ENCODE data around the gene VIPR2.
"Not testable (repeated sequence)": the region's sequence is repeated elsewhere in the genome, so short reads cannot be mapped to it uniquely, and the experiment has no call there.

Gene VIPR2

GRCh38 chr7:158982080-158982479, 162.6 kb downstream of the VIPR2 start:
- H3K9ac ChIP-seq (ENCODE audit: low read depth, low read length); H3K36me3 ChIP-seq (ENCODE audit: control insufficient read depth, insufficient read depth, low read length); H3K4me3 ChIP-seq (ENCODE audit: low read depth, low read length); H3K4me1 ChIP-seq (ENCODE audit: control insufficient read depth, insufficient read depth, low read length); H3K27me3 ChIP-seq (ENCODE audit: control insufficient read depth, insufficient read depth, low read length): not testable (repeated sequence)
- H3K9me3 ChIP-seq (ENCODE audit: control insufficient read depth, insufficient read depth, low read length) = peaks cover 31% of the 10 kb centered on the region

- Histone ChIP-seq H3K9ac (ENCODE audit: low read depth, low read length) (no peak overlapping the region), H3K4me1 (ENCODE audit: control insufficient read depth, insufficient read depth, low read length) (no peaks in the 10 kb centered on the region), H3K36me3 (ENCODE audit: control insufficient read depth, insufficient read depth, low read length) (no peaks in the 10 kb centered on the region), H3K4me3 (ENCODE audit: low read depth, low read length) (no peak overlapping the region), H3K27me3 (ENCODE audit: control insufficient read depth, insufficient read depth, low read length) (no peaks in the 10 kb centered on the region), H3K9me3 (ENCODE audit: control insufficient read depth, insufficient read depth, low read length) (peaks cover 27% of the 10 kb centered on the region)
These were observed 164.9 kb downstream of the VIPR2 start for GRCh38 chr7:158979635-158980351.

- no peaks in the 10 kb centered on the region for H3K36me3 ChIP-seq (ENCODE audit: control insufficient read depth, insufficient read depth, low read length)
- no peaks in the 10 kb centered on the region for H3K27me3 ChIP-seq (ENCODE audit: control insufficient read depth, insufficient read depth, low read length)
- H3K9me3 ChIP-seq (ENCODE audit: control insufficient read depth, insufficient read depth, low read length) = peaks cover 27% of the 10 kb centered on the region
- no peak overlapping the region for H3K9ac ChIP-seq (ENCODE audit: low read depth, low read length)
- no peak overlapping the region for H3K4me3 ChIP-seq (ENCODE audit: low read depth, low read length)
- no peaks in the 10 kb centered on the region for H3K4me1 ChIP-seq (ENCODE audit: control insufficient read depth, insufficient read depth, low read length)
These were observed 165.6 kb downstream of the VIPR2 start for GRCh38 chr7:158979023-158979529.
